GM18867 (cell line): ENCODE data around the gene ATP1B4.

Source experiments
- ATAC-seq: cut with Tn5 transposase; IDR thresholded peaks from one replicate; pipeline ENCODE4 v1.9.1; 2021; ENCODE audit warnings: mild to moderate bottlenecking, moderate library complexity; ENCODE audit not compliant: unreplicated experiment

ATP1B4 gene

GRCh38 chrX:120372667-120373370 lies 10.9 kb downstream of the ATP1B4 start:
- ATAC-seq: no peak

- ATAC-seq: no peak
Measured at GRCh38 chrX:120377179-120377578, 15.3 kb downstream of the ATP1B4 start.

GRCh38 chrX:120377715-120378114 lies 15.8 kb downstream of the ATP1B4 start:
- no peak for ATAC-seq

- ATAC-seq: no peak
Measured at GRCh38 chrX:120378570-120378969, 16.7 kb downstream of the ATP1B4 start.

GRCh38 chrX:120379937-120380681 lies 18.2 kb downstream of the ATP1B4 start:
- ATAC-seq: no peak

GRCh38 chrX:120380699-120381098 lies 18.8 kb downstream of the ATP1B4 start:
- peak; percentile 86 for ATAC-seq

GRCh38 chrX:120401301-120401700 lies 39.4 kb downstream of the ATP1B4 start:
- no peak for ATAC-seq

GRCh38 chrX:120402369-120402768 lies 40.5 kb downstream of the ATP1B4 start:
- ATAC-seq: no peak

GRCh38 chrX:120406638-120407037 lies 44.7 kb downstream of the ATP1B4 start:
- ATAC-seq: no peak

- no peak for ATAC-seq
Measured at GRCh38 chrX:120408168-120408567, 46.3 kb downstream of the ATP1B4 start.

GRCh38 chrX:120419463-120419862 lies 57.6 kb downstream of the ATP1B4 start:
- ATAC-seq: peak; percentile 71

GRCh38 chrX:120426599-120426998 lies 64.7 kb downstream of the ATP1B4 start:
- ATAC-seq: no peak

- ATAC-seq: no peak
Measured at GRCh38 chrX:120428309-120428708, 66.4 kb downstream of the ATP1B4 start.

- ATAC-seq: peak; percentile 51
Measured at GRCh38 chrX:120429776-120430540, 68.1 kb downstream of the ATP1B4 start.
